NCI-H146 treated with DMSO at 0.1 percent for 48 hours (cell line): Measurements from ENCODE around the gene PCCA.
A peak's percentile ranks its signal among the peaks of the same experiment; 100 is the strongest.
"Not testable (repeated sequence)": the region's sequence is repeated elsewhere in the genome, so short reads cannot be mapped to it uniquely, and the experiment has no call there.

Source experiments
- DNase-seq: peaks from one replicate; lab custom pipeline; 2025; ENCODE audit not compliant: unreplicated experiment; lab: John Stamatoyannopoulos, UW

Gene PCCA, protein sequence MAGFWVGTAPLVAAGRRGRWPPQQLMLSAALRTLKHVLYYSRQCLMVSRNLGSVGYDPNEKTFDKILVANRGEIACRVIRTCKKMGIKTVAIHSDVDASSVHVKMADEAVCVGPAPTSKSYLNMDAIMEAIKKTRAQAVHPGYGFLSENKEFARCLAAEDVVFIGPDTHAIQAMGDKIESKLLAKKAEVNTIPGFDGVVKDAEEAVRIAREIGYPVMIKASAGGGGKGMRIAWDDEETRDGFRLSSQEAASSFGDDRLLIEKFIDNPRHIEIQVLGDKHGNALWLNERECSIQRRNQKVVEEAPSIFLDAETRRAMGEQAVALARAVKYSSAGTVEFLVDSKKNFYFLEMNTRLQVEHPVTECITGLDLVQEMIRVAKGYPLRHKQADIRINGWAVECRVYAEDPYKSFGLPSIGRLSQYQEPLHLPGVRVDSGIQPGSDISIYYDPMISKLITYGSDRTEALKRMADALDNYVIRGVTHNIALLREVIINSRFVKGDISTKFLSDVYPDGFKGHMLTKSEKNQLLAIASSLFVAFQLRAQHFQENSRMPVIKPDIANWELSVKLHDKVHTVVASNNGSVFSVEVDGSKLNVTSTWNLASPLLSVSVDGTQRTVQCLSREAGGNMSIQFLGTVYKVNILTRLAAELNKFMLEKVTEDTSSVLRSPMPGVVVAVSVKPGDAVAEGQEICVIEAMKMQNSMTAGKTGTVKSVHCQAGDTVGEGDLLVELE

DNA sequence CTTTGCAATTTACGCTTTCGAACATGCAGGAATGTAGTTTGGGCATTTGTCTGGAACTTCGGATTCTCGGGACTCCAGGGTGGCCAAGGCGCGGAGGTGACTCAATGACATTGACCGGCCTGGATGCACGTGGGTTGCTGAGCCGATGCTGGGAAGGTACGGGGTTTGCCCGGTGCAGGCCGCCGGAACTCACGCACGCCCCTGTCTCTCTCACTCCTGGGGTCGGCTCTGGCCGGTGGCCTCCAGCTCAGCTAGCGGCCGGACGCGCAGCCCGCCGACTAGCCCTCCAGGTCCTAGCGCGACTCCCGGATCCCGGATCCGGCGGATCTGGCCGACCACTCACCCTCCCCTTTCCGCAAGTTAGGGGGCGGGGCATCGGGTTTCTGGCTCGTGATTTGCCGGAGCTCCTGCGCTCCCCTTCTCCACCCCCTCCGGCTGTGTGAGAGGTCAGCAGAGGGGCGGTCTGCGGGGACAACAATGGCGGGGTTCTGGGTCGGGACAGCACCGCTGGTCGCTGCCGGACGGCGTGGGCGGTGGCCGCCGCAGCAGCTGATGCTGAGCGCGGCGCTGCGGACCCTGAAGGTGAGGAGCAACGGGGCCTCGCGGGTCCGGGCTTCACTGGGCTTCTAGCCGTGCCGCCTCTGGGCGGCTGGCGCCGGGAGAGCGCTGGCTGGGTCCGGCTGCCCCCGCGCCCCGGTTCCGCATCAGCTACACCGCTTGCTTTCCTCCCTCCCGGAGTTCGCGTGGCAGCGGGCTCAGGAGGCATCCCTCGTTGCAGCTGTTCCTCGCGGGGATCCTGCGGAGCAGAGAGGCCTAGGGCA is at the start of gene PCCA:
TSS of gene PCCA (plus strand) at position 450 of the 821 bp plus-strand sequence. CDS start at position 478, 28 bp downstream.
- peak; percentile 97 for DNase-seq

DNA sequence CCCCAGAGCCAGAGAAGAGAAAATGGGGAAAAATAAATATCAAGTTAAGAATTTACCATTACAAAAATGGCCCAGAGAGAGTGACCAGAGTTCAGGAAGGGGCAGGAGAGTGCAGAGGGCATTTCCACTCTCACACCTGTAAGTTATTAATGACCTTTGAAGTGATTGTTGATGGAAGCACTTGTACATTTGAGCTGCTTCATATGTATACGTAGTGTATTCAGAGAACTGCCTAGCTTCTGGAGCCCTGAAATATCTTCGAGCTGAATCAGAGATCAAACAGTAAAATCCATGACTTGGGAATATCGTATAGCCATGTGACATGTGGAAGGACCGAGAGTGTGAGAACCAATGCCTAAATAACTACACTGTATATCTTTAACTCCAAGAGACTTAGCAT is 49.2 kb upstream of the PCCA start:
- no peak for DNase-seq

DNA sequence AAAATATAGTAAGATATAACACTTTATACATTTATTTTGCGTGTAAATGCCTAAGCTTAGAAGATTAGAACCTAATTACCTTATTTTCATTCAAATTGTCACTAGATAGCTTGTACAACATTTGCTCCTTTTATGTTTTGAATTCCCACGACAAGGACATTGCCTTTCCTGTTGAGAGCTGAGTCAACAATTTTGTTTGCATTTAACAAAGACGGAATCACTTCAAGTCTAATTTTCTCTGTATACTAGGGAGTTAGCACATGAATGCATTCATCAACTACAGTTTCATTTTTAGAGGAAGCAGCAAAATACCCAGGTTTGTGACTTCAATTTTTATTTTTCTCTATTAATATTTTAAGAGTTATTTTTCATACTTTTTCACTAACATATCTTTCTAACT is 48.7 kb upstream of the PCCA start:
- peak; percentile 86 for DNase-seq

DNA sequence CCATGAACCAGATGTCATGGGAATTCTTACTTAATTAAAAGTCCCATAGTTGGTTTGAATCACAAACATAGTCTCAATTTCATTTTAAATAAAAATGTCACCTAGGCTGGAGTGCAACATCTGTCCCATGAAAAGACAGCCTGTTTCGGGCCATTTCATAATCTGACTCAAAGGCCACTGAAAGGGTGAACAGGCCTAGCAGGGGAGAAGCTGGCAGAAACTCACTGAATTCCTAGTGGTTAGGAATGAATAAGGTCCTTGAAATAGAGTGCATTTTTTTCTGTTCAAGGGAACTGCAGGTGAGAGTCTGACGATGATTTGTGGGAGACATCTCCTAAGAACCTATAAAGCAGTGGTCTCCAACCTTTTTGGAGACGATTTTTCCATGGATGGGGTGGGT is 44.0 kb upstream of the PCCA start:
- DNase-seq: no peak

DNA sequence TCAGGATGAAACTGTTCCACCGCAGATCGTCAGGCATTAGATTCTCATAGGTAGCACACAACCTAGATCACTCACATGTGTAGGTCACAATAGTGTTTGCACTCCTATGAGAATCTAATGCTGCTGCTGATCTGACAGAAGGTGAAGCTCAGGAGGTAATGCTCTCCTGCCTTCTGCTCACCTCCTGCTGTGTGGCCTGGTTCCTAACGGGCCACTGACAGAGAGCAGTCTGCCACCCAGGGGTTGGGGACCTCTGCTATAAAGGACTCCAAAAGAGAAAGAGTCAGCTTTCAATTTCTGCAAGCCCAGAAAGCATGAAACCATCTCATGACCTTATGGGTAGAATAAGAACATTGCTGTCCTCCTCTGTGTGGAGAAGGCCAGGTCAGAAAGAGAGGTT is 43.5 kb upstream of the PCCA start:
- DNase-seq: no peak

DNA sequence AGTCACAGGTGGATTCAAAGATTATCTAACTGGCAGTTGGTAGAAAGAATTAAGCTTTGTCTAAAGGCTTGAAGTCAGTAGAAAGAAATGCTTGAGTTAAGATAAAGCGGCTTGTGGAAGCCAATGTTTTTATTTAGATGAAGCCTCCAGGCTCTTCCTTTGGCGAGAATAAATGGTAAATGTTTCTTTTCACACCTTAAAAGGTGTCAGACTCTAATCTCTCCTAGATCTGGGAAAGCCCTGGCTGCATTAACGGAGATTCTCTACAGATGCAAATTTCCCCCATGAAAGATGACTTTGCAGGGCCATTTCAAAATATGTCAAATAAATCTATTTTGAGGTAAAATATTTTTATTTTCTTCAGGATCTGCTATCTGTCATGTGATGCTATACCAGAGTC is 37.8 kb upstream of the PCCA start:
- no peak for DNase-seq

DNA sequence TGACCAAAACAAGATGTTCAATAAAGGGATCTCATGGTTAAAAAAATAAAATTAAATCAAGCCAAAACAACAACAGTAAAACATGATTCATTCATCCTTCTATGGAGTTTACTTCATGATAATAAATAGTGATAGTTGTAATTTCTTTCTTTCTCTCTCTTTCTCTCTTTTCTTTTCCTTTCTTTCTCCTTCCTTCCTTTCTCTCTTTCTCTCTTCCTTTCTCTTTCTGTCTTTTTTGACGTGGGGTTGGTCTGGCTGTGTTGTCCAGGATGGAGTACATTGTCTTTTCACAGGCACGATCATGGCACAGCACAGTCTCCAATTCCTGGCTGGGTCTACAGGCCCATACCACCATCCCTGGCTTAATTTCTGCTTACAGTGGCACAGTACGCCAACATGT is 29.1 kb upstream of the PCCA start:
- DNase-seq: no peak

DNA sequence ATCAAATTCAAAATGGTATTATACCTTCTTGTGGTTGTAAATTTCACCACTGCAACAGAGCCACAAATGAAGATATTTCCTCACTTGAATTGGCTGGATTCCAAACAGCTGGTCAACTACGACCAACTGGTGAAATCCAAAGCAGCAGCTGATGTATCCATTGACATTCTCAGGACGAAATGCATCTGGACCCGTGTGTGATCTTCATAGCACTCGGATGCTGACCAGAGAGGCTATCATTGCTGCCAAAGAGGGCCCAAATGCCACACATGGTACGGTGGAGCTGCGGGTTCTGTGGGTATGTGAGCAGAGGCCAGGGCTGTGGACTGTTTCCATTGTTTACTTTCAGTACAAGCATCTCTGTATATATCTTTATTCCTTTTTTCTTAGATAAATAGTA is 25.6 kb upstream of the PCCA start:
- DNase-seq: no peak

DNA sequence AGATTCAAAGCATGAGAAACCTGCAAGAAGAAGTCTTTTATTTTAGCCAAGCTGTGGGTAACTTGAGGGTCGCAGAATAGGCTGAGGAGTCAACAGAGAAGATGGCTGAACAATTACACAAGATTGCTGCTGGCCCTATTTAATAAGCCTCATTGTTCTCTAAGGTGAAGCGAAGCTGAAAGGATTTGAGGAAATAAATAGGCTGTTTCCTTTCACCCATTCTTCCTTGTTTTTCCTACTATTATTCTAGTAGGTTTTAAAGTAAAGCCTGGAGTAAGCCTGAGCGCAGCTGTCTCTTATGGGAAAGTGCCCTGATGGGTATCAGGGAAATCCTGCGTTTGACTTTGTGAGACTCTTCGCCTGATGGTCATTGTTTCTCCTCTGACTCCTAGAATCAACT is 25.0 kb upstream of the PCCA start:
- no peak for DNase-seq

DNA sequence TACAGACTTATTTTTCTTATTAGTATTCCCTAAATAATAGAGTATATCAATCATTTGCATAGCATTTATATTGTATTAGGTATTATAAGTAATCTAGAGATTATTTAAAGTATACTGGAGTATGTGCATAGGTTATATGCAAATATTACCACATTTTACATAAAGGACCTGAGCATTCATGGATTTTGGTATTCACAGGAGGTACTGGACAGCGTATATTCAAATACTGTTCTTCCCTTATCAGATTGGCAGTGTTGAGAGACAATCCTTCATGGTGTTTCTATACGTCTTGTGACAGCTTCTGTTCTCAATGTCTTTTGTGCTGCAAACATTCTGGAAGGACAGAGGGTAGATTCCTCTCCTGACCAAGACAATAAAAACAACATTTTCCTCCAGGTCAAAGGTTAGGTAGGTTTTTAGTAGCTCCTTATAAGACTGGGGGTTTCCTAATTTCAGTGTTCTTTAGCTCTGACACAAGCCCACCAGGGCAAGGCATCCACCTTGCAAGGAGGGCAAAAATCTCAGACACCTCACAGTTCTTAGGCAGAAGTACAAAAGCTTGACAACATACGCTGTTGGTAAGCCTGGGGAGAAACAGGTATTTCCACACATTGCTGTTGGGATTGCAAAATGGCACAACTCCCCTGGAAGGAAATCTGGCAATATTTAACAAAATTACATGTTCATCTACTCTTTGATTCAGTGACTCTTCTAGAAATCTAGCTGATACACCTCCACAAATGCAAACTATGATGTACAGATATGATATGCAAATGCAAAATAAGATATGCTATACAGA is 20.6 kb upstream of the PCCA start:
- DNase-seq: no peak

DNA sequence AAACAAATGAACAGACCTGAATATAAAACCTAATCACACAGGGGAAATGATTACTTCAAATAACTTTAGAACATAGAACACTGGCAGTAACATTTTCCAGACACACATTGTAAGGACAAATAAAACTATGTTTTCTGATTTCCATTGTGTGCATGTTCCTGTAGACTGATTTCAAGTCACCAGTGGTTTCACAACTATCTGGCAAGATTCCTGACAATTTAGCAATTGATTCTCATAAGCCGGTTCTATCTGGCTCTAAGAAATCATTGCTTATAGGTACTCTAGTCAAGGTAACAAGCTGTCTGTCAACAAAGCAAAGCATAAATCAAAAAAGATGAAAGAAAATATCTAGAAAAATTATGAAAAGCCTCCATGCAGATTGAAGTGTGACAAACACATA is 19.6 kb upstream of the PCCA start:
- DNase-seq: no peak

DNA sequence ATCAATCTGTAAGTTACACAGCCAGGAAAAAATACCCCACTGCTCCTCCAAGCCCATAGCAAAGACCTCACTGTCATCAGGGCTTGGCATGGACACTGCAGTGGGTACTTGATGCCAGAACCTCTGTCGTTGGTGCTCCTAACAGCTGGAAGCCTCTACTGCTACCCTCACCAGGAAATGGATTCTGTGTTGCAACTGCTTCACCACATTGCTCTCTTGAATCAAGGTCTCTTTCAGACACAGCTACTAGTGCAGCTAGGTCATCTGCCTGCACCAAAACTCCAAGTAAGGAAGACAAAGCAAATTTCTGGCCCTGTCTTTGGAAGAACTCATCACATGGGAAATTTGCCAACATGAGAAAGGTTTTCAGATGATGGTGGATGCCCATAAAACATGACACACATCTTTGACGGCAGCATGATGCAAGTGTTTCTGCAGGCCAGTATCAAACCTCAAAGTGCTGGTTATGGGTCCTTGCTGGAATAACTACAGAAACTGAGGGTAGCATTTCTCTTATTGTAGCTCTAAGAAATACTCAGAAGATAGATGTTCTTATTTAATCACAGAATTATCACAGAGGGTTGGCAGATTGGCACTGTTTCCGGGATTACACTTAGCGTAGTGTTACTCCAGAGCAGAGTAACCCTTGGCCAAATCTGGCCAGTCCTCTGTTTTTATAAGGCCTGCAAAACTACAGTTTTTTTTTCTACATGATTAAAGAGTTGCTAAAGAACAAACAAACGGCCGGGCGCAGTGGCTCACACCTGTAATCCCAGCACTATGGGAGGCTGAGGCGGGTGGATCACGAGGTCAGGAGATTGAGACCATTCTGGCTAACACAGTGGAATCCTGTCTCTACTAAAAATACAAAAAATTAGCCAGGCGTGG is 12.9 kb upstream of the PCCA start:
- DNase-seq: no peak

DNA sequence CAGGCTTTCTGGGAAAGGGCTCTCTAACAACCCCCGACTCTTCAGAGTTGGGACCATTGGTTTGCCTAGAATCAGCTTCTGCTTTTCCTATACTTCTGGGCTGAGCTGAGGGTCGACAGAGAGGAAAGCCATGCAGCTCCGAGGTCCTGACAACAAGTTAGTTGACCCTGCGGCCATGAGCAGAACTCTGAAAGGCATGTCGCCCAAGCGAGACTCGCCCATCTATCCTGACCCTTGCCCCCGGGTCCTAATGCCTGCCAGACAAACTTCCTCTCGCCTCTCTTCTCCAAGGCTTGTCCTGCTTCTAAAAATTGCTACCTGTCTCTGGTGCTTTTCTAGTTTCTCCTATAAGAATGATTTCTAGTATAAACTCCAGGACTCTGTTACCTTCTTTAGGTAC is 9.9 kb upstream of the PCCA start:
- not testable (repeated sequence) for DNase-seq

DNA sequence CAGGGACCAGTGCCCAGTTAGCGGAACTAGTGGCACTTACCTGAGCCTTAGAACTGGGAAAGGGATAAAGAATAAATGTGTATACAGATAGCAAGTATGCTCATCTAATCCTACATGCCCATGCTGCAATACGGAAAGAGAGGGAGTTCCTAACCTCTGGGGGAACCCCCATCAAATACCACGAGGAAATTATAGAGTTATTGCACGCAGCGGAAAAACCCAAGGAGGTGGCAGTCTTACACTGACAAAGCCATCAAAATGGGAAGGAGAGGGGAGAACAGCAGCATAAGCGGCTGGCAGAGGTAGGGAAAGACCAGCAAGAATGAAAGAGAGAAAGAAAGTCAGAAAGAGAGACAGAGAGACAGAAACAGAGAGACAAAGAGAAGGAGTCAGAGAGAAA is 5.5 kb upstream of the PCCA start:
- DNase-seq: not testable (repeated sequence)

DNA sequence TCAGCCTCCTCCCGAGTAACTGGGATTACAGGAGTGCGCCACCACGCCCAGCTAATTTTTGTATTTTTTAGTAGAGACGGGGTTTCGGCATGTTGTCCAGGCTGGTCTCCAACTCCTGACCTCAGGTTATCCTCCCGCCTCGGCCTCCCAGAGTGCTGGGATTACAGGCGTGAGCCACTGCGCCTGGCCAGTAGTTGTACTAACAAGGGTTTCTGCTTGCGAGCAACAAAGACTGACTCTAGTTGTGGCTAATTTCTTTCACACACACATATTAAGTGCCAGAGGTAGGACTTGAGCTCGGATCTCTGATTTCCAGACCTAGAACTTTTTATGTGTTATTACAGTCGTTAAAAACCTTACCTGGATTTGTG is 635 bp upstream of the PCCA start:
- no peak for DNase-seq

DNA sequence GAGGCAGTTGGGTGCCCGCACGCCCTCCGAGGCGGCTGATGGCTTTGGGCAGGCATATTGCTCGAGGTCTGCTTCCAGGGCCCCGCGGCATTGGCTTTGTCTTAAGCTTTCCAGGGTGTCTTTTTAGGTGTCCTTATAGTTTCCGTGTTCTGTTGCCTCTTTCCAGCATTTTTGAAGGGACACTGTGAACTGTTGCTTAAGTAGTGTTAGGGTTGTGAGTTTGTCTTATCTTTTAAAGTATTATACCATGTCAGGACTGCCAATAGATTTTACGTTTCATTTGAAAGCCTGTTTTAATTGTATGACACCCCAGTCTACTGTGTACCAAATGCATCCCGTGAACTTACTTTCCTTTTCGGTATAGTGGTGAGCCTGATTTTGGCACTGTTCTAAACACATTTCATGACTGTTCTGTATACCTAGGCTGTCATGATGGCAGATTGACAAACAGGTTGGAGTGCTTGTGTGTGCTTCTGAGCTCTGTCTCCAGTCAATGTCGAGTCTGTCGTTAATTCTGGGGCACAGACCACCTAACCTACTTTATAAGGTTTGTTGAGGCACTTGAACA is 656 bp downstream of the PCCA start:
- peak; percentile 38 for DNase-seq

DNA sequence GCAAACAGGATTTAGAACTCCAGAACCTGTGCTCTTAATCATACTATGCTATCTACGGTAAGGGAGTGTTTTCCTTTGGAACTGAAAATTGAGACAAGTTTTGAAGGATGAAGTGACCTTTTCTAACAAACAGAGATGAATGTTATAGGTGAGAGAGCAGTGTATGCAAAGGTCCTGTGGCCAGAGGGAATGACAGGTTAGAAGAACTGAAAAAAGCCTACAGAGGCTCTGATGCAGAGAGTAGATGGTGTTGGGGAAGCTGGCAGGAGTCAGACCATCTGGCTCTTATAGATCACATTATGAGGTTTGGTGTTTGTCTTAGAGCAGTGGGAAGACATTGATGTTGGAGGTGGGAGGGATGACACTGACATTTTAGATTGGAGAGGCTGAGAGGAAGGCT is 2.0 kb downstream of the PCCA start:
- no peak for DNase-seq

DNA sequence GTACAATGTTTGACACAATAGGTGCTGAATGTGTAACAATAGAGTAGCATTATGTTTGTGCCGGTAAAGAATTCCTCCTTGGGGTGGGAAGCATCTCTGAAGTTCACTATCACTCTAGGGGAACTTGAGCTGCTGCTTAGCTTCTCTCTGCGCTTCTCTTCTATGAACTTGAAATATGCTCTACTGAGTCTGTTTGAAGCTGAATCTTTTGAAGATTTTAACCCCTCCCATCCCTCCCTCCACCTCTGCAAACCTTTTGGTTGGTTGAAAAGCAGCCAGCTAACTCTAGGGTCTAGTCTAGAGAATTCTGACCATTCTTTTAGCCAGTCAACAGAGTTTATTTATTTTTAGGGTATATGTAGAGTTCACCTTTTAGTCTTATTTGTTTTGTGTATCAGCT is 2.5 kb downstream of the PCCA start:
- DNase-seq: no peak

DNA sequence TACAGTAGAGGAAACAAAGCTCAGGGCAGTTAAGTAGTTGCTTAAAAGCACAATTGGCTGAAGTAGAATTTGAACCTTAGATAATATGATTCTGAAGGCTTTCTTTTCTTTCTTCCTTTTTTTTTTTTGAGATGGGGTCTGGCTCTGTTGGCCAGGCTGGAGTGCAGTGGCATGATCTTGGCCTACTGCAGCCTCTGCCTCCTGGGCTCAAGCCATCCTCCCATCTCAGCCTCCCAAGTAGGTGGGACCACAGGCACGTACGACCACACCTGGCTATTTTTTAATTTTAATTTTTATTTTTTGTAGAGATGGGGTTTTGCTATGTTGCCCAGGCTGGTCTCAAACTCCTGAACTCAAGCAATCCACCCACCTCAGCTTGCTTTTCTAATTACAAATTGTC is 3.4 kb downstream of the PCCA start:
- DNase-seq: not testable (repeated sequence)

DNA sequence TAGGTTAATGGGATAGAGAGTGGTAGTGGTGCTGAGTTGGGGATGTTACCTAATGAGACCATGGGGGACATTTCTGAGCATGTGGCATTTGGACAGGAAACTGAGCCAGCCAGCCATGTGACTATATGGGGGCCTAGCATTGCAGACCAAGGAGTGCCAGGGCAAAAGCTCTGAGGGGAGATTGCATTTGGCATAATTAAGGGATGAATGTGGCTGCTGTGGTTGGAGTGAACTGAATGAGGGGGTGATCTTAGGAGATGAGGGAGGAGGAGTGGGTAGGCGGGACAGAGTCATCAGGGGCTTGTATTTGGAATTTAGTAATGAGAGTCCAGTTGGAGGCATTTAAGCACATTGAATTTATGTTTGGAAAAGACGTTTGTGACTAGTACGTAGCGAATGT is 6.6 kb downstream of the PCCA start:
- no peak for DNase-seq
